ENCODE results near the gene RIPK4.

Gene RIPK4

DNA sequence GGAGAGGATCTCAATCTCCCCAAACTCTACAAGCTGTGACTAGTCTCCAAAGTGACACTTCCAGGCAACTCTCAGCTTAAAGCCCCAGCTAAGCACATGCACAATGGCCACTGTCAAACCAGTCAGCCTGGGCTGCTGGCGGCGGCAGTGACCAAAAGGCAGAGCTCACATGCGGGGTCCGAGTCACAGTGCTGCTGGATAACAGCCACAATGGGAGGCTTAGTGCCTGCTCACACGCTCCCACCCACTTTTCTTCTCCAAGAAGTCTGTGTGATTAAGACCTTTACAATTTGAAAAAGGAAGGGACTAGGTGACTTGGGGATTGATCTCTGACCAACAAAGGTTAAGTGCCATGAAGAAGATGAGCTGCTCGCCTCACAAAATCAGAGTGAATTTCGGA, 16.8 kb downstream of the RIPK4 start:
- DNase-seq: no peak
- no peak overlapping the region for H3K4me3 ChIP-seq (ENCODE audit: low read depth, low read length)
- no peaks in the 10 kb centered on the region for H3K9me3 ChIP-seq (ENCODE audit: severe bottlenecking)
- peaks cover 25% of the 10 kb centered on the region for H3K36me3 ChIP-seq
- TF ChIP-seq, protein P1, sequence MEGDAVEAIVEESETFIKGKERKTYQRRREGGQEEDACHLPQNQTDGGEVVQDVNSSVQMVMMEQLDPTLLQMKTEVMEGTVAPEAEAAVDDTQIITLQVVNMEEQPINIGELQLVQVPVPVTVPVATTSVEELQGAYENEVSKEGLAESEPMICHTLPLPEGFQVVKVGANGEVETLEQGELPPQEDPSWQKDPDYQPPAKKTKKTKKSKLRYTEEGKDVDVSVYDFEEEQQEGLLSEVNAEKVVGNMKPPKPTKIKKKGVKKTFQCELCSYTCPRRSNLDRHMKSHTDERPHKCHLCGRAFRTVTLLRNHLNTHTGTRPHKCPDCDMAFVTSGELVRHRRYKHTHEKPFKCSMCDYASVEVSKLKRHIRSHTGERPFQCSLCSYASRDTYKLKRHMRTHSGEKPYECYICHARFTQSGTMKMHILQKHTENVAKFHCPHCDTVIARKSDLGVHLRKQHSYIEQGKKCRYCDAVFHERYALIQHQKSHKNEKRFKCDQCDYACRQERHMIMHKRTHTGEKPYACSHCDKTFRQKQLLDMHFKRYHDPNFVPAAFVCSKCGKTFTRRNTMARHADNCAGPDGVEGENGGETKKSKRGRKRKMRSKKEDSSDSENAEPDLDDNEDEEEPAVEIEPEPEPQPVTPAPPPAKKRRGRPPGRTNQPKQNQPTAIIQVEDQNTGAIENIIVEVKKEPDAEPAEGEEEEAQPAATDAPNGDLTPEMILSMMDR (IDR thresholded peaks at IDR 0.05; ENCODE audit: low read depth, low read length): no peak
- H3K27ac ChIP-seq: no peak overlapping the region
- no peaks in the 10 kb centered on the region for H3K27me3 ChIP-seq (ENCODE audit: insufficient read depth, low read depth, severe bottlenecking)

- Histone ChIP-seq H3K36me3 (peaks cover 26% of the 10 kb centered on the region), H3K4me3 (ENCODE audit: low read depth, low read length) (no peak overlapping the region), H3K27ac (no peak overlapping the region), H3K9me3 (ENCODE audit: severe bottlenecking) (no peaks in the 10 kb centered on the region), H3K27me3 (ENCODE audit: insufficient read depth, low read depth, severe bottlenecking) (no peaks in the 10 kb centered on the region)
- TF ChIP-seq, protein P1 (IDR thresholded peaks at IDR 0.05; ENCODE audit: low read depth, low read length): no peak
- no peak for DNase-seq
These were observed 17.6 kb downstream of the RIPK4 start for GRCh38 chr21:41749286-41749685.

GRCh38 chr21:41747943-41748738, 18.7 kb downstream of the RIPK4 start:
- H3K9me3 ChIP-seq (ENCODE audit: severe bottlenecking): no peaks in the 10 kb centered on the region
- no peaks in the 10 kb centered on the region for H3K27me3 ChIP-seq (ENCODE audit: insufficient read depth, low read depth, severe bottlenecking)
- TF ChIP-seq, protein P1 (IDR thresholded peaks at IDR 0.05; ENCODE audit: low read depth, low read length): no peak
- H3K36me3 ChIP-seq: peaks cover 26% of the 10 kb centered on the region
- no peak overlapping the region for H3K27ac ChIP-seq
- no peak overlapping the region for H3K4me3 ChIP-seq (ENCODE audit: low read depth, low read length)
- no peak for DNase-seq

DNA sequence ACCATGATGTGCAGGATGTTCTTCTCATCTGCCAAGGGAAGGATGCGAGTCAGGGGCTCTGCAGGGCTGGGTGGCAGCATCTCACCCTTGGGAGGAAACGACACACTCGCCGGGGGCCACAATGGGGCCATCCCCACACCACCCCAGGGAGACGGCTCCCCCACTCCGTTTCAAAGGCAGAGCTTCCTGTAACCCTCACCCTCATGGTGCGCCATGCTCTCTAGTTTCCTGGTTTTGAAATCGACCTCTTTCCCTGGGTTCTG, 20.2 kb downstream of the RIPK4 start:
- TF ChIP-seq, protein P1 (IDR thresholded peaks at IDR 0.05; ENCODE audit: low read depth, low read length): no peak
- Histone ChIP-seq H3K9me3 (ENCODE audit: severe bottlenecking) (no peaks in the 10 kb centered on the region), H3K27ac (no peak overlapping the region), H3K4me3 (ENCODE audit: low read depth, low read length) (no peak overlapping the region), H3K36me3 (peaks cover 32% of the 10 kb centered on the region), H3K27me3 (ENCODE audit: insufficient read depth, low read depth, severe bottlenecking) (no peaks in the 10 kb centered on the region)
- no peak for DNase-seq

GRCh38 chr21:41745971-41746743, 20.7 kb downstream of the RIPK4 start:
- peaks cover 37% of the 10 kb centered on the region for H3K36me3 ChIP-seq
- TF ChIP-seq, protein P1 (IDR thresholded peaks at IDR 0.05; ENCODE audit: low read depth, low read length): peak; percentile 37

More at GRCh38 chr21:41745971-41746743, 20.7 kb downstream of the RIPK4 start:
- DNase-seq: no peak
- Histone ChIP-seq H3K4me3 (ENCODE audit: low read depth, low read length) (no peak overlapping the region), H3K27me3 (ENCODE audit: insufficient read depth, low read depth, severe bottlenecking) (no peaks in the 10 kb centered on the region), H3K27ac (no peak overlapping the region), H3K9me3 (ENCODE audit: severe bottlenecking) (no peaks in the 10 kb centered on the region)
